ENCODE results near the gene MEMO1.
"Not testable (repeated sequence)": the region's sequence is repeated elsewhere in the genome, so short reads cannot be mapped to it uniquely, and the experiment has no call there.

The MEMO1 gene

GRCh38 chr2:31956312-31956711, 54.5 kb downstream of the MEMO1 start:
- DNase-seq = no peak

- DNase-seq = not testable (repeated sequence)
Measured at GRCh38 chr2:31953095-31953494, 57.7 kb downstream of the MEMO1 start.

GRCh38 chr2:31950946-31951562, 59.8 kb downstream of the MEMO1 start:
- no peak for DNase-seq

- no peak for DNase-seq
Measured at GRCh38 chr2:31947871-31948270, 62.9 kb downstream of the MEMO1 start.

DNA sequence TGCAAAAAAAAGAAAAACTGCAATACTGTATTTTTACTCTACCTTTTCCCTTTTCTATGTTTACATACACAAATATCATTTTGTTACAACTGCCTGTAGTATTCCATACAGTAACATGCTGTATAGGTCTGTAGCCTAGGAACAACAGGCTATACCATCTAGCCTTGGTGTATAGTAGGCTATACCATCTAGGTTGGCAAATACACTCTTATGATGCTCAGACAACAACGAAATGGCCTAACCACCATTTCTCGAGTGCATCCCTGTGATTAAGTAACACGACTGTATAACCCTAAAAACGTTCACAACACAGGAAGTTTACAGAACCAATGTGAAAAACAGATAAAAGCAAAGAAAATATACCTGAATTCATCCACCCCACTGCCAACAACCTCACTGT, 64.0 kb downstream of the MEMO1 start:
- DNase-seq = no peak

- no peak for DNase-seq
Measured at GRCh38 chr2:31945572-31945935, 65.3 kb downstream of the MEMO1 start.

DNA sequence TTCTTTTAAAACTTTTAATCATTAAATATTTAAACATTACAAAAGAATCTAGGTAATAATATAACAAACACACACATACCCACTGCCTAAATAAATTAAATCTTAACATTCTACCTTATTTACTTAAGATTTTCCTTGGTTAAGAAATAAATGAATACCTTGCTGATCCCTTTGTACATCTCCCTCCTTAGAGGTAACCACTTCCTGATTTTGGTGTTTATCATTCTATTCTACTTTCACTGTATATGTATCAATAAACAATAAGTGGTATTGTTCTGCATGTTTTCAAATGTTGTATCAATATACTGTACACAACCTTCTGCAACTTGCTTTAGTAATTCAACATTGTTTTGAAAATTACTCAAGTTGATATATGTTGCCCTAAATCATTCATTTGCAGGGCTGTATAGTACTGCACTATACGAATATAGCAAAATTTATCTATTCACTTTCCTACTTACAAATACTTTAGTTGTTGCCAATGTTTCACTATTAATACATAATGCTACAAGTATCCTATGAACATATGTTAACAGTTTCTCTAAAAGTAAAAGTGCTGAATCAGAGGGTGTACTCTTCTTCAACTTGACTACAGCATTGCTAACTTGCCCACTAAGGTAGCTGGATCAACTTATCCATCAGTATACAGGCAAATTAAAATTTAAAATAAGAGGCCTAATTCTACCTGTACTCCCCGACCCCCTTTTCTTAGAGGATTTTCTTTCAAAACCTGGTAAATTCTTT, 65.8 kb downstream of the MEMO1 start:
- no peak for DNase-seq

DNA sequence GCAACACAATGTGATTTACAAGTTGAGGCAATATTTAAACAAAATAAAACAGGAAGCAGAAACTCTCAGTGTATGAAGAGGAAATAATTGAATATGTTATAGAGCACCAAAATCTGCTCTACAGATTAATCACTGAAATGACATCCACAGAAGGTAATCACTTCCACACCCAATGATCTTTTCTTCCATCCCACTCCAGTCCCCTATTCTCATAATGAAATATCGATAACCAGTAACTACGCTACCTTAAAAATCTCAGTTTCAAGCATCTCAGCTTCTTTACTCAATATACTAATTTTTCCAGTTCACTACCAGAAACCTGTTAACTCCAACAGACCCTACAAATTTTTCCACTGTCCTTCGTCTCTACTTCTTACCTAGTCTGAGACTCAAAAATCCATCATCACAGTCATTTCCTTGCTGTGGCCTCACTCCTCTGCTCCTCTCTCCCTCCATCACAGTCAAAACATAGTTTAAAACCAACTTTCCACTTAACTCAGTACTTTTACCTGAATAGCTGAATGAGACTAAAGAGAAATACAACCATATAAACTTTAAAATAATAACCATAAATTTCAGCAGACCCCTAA, 67.1 kb downstream of the MEMO1 start:
- no peak for DNase-seq

DNA sequence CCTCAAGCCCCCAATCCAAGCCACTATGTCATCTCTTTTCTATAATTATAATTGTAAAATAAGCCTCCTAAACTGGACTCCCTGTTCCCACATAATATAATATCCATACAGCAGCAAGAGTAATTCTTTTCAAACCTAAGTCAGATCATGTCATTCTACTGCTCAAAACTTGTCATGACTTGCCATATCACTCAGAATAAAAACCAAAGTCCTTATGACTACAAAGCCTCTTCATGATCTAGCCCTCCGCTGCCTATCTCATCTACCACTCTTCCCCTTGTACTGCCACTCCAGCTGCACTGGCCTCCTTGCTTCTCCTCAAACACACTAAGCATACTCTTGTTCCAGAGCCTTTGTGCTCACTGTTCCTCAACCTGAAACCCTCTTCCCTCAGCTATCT, 69.9 kb downstream of the MEMO1 start:
- no peak for DNase-seq

DNA sequence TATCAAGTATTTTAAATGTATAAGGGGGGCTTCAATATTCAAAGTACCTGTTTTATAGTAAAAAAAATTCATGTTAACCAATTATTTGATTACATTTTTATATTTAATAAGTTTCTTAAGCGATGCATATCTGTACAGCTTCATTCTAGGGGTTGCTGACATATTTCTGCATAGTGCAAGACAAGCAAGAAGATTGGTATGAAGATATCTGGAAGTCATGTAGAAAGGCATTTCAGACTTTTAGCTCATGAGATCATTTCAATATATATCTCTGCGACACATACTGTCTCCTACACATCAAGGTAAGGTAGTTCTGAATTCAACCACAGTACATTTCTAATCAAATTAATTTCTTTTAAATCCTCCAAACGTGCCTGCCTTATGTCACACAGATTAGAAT, 73.1 kb downstream of the MEMO1 start:
- no peak for DNase-seq

- no peak for DNase-seq
Measured at GRCh38 chr2:31935370-31935769, 75.4 kb downstream of the MEMO1 start.

DNA sequence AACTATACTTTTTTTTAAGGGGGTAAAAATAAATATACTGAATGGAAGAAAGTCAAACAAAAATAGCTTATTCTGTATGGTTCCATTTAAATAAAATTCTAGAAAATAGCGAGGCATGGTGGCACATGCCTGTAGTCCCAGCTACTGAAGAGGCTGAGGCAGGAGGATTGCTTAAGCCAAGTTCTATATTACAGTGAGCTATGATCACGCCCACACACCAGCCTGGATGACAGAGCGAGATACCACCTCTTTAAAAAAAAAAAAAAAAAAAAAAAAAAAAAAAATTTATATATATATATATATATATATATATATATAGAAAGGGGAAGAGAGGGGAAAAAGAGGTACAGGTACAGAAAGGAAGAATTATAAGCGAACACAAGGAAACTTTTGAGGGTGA, 77.7 kb downstream of the MEMO1 start:
- no peak for DNase-seq

- no peak for DNase-seq
Measured at GRCh38 chr2:31932589-31932988, 78.2 kb downstream of the MEMO1 start.

- DNase-seq = no peak
Measured at GRCh38 chr2:31931916-31932315, 78.9 kb downstream of the MEMO1 start.

DNA sequence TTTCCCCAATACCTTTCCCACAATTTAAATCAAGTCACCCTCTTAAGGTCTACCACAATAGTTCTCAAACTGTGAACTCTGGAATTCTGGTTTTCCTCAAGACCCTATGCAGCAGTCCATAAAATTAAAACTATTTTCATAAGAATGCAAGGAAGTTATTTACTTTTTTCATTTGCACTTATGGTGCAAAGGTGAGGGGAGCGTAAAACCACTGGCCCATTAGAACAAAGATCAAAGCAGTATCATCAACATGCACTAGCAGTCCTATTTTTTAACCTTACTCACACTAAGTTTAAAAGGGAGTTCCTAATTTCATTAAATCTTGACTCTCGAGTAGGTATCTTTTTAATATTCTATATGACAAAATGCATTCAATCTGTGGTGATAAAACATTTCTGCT, 85.3 kb downstream of the MEMO1 start:
- DNase-seq = no peak

- no peak for DNase-seq
Measured at GRCh38 chr2:31923662-31924061, 87.1 kb downstream of the MEMO1 start.

DNA sequence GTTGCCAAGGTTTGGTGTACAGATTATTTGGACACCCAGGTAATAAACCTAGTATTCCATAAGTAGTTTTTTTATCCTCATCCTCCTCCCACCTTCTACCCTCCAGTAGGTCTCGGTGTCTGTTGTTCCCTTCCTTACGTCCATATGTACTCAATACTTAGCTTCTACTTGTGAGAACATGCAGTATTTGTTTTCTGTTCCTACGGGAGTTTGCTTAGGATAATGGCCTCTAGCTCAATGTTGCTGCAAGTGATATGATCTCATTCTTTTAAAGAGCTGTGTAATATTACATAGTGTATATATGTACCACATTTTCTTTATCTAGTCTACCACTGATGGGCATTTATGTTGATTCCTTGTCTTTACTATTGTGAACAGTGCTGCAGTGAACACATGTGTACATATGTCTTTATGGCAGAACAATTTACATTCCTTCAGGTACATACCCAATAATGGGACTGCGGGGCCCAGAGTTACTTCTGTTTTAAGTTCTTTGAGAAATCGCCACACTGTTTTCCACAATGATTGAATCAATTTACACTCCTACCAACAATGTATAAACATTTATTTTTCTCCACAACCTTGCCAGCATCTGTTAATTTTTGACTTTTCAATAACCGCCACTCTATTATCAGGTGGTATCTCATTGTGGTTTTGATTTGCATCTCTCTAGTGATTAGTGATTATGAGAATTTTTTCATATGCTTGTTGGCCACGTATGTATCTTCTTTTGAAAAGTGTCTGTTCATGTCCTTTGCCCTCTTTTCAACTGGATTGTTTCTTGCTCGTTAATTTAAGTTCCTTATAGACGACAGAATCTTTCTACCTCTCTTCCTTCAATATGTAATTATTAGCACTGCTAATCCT, 88.0 kb downstream of the MEMO1 start:
- no peak for DNase-seq

DNA sequence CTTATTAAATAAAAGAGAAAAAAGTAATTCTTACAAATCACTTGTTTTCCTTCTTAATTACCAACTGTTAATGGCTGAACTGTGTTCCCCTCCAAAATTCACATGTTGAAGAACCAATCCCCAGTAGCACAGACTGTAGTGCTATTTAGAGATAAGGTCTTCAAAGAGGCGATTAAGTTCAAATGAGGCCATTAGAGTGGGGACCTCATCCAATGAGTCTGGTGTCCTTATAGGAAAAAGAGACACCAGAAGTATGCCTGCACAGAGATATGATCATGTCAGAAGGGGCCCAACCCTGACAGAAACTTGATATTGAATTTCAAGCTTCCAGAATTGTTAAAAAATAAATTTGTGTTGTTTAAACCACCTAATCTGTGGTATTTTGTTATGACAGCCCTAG, 89.8 kb downstream of the MEMO1 start:
- no peak for DNase-seq

DNA sequence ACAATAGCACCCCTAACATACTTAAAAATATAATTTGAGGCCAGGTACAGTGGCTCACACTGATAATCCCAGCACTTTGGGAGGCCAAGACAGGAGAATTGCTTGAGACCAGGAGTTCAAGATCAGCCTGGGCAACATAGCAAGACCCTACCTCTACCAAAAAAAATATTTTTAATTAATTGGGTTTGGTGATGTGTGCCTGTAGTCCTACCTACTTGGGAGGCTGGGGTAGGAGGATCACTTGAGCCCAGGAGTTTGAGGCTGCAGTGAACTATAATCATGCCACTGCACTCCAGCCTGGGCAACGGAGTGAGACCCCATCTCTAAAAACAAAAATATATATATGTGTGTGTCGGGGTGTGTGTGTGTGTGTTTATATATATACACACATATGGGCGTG, 91.3 kb downstream of the MEMO1 start:
- no peak for DNase-seq

DNA sequence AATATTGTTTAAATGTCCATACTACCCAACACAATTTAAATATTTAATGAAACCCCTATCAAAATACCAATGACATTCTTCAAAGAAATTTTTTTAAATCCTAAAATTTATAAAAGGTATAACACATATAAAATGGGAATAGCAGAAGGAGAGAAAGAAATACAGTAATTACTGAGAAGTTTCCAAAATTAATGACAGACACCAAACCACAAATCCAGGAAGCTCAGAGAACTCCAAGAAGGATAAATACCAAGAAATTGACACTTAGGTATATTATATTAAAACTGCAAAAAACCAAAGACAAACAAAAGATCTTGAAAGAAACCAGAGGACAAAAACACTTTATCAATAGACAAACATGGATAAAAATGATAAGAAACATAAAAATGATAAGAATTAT, 101.1 kb downstream of the MEMO1 start:
- no peak for DNase-seq

GRCh38 chr2:31907491-31907890, 103.3 kb downstream of the MEMO1 start:
- not testable (repeated sequence) for DNase-seq

- no peak for DNase-seq
Measured at GRCh38 chr2:31903109-31903780, 107.6 kb downstream of the MEMO1 start.

DNA sequence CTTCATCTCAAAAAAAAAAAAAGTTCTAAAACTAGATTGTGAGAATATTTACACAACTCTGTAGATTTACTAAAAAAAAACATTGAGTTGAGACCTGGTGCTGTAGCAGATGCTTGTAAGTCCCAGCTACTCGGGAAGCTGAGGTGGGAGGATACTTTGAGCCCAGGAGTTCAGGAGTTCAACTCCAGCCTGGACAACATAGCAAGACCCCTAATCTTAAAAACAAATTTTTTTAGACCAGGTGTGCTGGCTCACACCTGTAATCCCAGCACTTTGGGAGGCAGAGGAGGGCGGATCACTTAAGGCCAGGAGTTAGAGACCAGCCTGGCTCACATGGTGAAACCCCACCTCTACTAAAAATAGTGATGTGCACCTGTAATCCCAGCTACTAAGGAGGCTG, 108.9 kb downstream of the MEMO1 start:
- DNase-seq = no peak
